GM21367 (cell line): ENCODE data around the gene FOXL2.

Experiments
- ATAC-seq: cut with Tn5 transposase; IDR thresholded peaks from one replicate; pipeline ENCODE4 v1.9.1; 2021; ENCODE audit not compliant: unreplicated experiment

Gene FOXL2

GRCh38 chr3:138946663-138947494 is at the start of gene FOXL2, which contains the start of gene FOXL2NB:
FOXL2 (minus strand) TSS chr3:138947137; CDS start chr3:138946722, 415 bp downstream.
FOXL2NB (plus strand) TSS chr3:138947217; CDS start chr3:138947365, 148 bp downstream.
- no peak for ATAC-seq

- ATAC-seq, result no peak
These were observed 48.8 kb upstream of the FOXL2 start for GRCh38 chr3:138995706-138996105.

- no peak for ATAC-seq
These were observed 40.2 kb upstream of the FOXL2 start for GRCh38 chr3:138987181-138987580.

GRCh38 chr3:138985932-138986331 is 39.0 kb upstream of the FOXL2 start:
- ATAC-seq, result no peak

- no peak for ATAC-seq
These were observed 37.9 kb upstream of the FOXL2 start for GRCh38 chr3:138984816-138985215.

GRCh38 chr3:138976047-138976446 is 29.1 kb upstream of the FOXL2 start:
- no peak for ATAC-seq

GRCh38 chr3:138975351-138975750 is 28.4 kb upstream of the FOXL2 start:
- ATAC-seq, result no peak

- no peak for ATAC-seq
These were observed 27.5 kb upstream of the FOXL2 start for GRCh38 chr3:138974462-138974861.

- no peak for ATAC-seq
These were observed 26.0 kb upstream of the FOXL2 start for GRCh38 chr3:138972941-138973340.

GRCh38 chr3:138971766-138972320 is 24.9 kb upstream of the FOXL2 start:
- no peak for ATAC-seq

GRCh38 chr3:138964923-138965322 is 18.0 kb upstream of the FOXL2 start:
- no peak for ATAC-seq

GRCh38 chr3:138964264-138964663 is 17.3 kb upstream of the FOXL2 start:
- ATAC-seq, result no peak

GRCh38 chr3:138962854-138963560 is 16.1 kb upstream of the FOXL2 start:
- ATAC-seq, result no peak

- no peak for ATAC-seq
These were observed 13.5 kb upstream of the FOXL2 start for GRCh38 chr3:138960417-138960852.

GRCh38 chr3:138950701-138951100 is 3.8 kb upstream of the FOXL2 start:
- ATAC-seq, result no peak

- ATAC-seq, result no peak
These were observed 3.2 kb upstream of the FOXL2 start for GRCh38 chr3:138950006-138950644.

GRCh38 chr3:138949445-138950005 is 2.6 kb upstream of the FOXL2 start:
- ATAC-seq, result no peak

- no peak for ATAC-seq
These were observed 2.1 kb upstream of the FOXL2 start for GRCh38 chr3:138949002-138949418.

- ATAC-seq, result no peak
These were observed 1.5 kb upstream of the FOXL2 start for GRCh38 chr3:138948371-138949001.

GRCh38 chr3:138947495-138948121 is 671 bp upstream of the FOXL2 start:
- ATAC-seq, result no peak
